ENCODE data around the gene FSIP1. TPM values are rescaled to one million over a fixed set of nuclear protein-coding genes. Genes with fewer than 3 reads are reported as not detected.

The FSIP1 gene
- total RNA-seq, 1 donor from 2014 or later = 0.41 TPM

- H3K27ac Mint-ChIP-seq (ENCODE audit: unreplicated experiment) = no peak overlapping the region
- no peaks in the 10 kb centered on the region for H3K4me1 Mint-ChIP-seq (ENCODE audit: unreplicated experiment)
Measured at GRCh38 chr15:39714251-39714650, 68.4 kb downstream of the FSIP1 start.

GRCh38 chr15:39713846-39714245 is 68.8 kb downstream of the FSIP1 start:
- Mint-ChIP-seq H3K36me3 (ENCODE audit: low read depth, unreplicated experiment) (no peaks in the 10 kb centered on the region), H3K9me3 (ENCODE audit: unreplicated experiment) (no peaks in the 10 kb centered on the region), H3K27ac (ENCODE audit: unreplicated experiment) (no peak overlapping the region), H3K27me3 (ENCODE audit: unreplicated experiment) (peaks cover 1% of the 10 kb centered on the region), H3K4me1 (ENCODE audit: unreplicated experiment) (no peaks in the 10 kb centered on the region), H3K4me3 (ENCODE audit: unreplicated experiment) (no peak overlapping the region)
- DNase-seq (ENCODE audit: low spot score) = no peak
- TF ChIP-seq CTCF (IDR thresholded peaks at IDR 0.05; ENCODE audit: unreplicated experiment) = no peak

More at GRCh38 chr15:39714251-39714650, 68.4 kb downstream of the FSIP1 start:
- no peak overlapping the region for H3K4me3 Mint-ChIP-seq (ENCODE audit: unreplicated experiment)
- no peak for TF ChIP-seq CTCF (IDR thresholded peaks at IDR 0.05; ENCODE audit: unreplicated experiment)
- peaks cover 1% of the 10 kb centered on the region for H3K27me3 Mint-ChIP-seq (ENCODE audit: unreplicated experiment)
- no peaks in the 10 kb centered on the region for H3K36me3 Mint-ChIP-seq (ENCODE audit: low read depth, unreplicated experiment)
- no peaks in the 10 kb centered on the region for H3K9me3 Mint-ChIP-seq (ENCODE audit: unreplicated experiment)
- no peak for DNase-seq (ENCODE audit: low spot score)

GRCh38 chr15:39710681-39711080 is 72.0 kb downstream of the FSIP1 start:
- Mint-ChIP-seq H3K27me3 (ENCODE audit: unreplicated experiment) (peaks cover 1% of the 10 kb centered on the region), H3K4me1 (ENCODE audit: unreplicated experiment) (no peaks in the 10 kb centered on the region), H3K9me3 (ENCODE audit: unreplicated experiment) (no peaks in the 10 kb centered on the region), H3K4me3 (ENCODE audit: unreplicated experiment) (no peak overlapping the region), H3K36me3 (ENCODE audit: low read depth, unreplicated experiment) (no peaks in the 10 kb centered on the region), H3K27ac (ENCODE audit: unreplicated experiment) (no peak overlapping the region)
- no peak for TF ChIP-seq CTCF (IDR thresholded peaks at IDR 0.05; ENCODE audit: unreplicated experiment)
- DNase-seq (ENCODE audit: low spot score) = no peak

- no peaks in the 10 kb centered on the region for H3K36me3 Mint-ChIP-seq (ENCODE audit: low read depth, unreplicated experiment)
- peaks cover 1% of the 10 kb centered on the region for H3K27me3 Mint-ChIP-seq (ENCODE audit: unreplicated experiment)
- H3K4me1 Mint-ChIP-seq (ENCODE audit: unreplicated experiment) = no peaks in the 10 kb centered on the region
- no peak overlapping the region for H3K27ac Mint-ChIP-seq (ENCODE audit: unreplicated experiment)
- no peak for DNase-seq (ENCODE audit: low spot score)
- TF ChIP-seq CTCF (IDR thresholded peaks at IDR 0.05; ENCODE audit: unreplicated experiment) = no peak
- H3K9me3 Mint-ChIP-seq (ENCODE audit: unreplicated experiment) = no peaks in the 10 kb centered on the region
- H3K4me3 Mint-ChIP-seq (ENCODE audit: unreplicated experiment) = no peak overlapping the region
Measured at GRCh38 chr15:39709941-39710340, 72.7 kb downstream of the FSIP1 start.

- no peak for DNase-seq (ENCODE audit: low spot score)
- TF ChIP-seq CTCF (IDR thresholded peaks at IDR 0.05; ENCODE audit: unreplicated experiment) = no peak
- Mint-ChIP-seq H3K4me3 (ENCODE audit: unreplicated experiment) (no peak overlapping the region), H3K4me1 (ENCODE audit: unreplicated experiment) (no peaks in the 10 kb centered on the region), H3K9me3 (ENCODE audit: unreplicated experiment) (no peaks in the 10 kb centered on the region), H3K27ac (ENCODE audit: unreplicated experiment) (no peak overlapping the region), H3K27me3 (ENCODE audit: unreplicated experiment) (no peaks in the 10 kb centered on the region), H3K36me3 (ENCODE audit: low read depth, unreplicated experiment) (no peaks in the 10 kb centered on the region)
Measured at GRCh38 chr15:39706206-39706605, 76.4 kb downstream of the FSIP1 start.
